Epithelial cell of proximal tubule (primary cell): ENCODE data around the gene GIT1. TPM values are rescaled to one million over a fixed set of nuclear protein-coding genes. Genes with fewer than 3 reads are reported as not detected.

Experiments
- DNase-seq: peaks from one replicate; pipeline ENCODE4 v3.0.0-alpha.2; 2011; ENCODE audit warnings: low read depth
- H3K4me3 ChIP-seq: 2 replicates; pipeline ENCODE4 v1.5.1; 2011; ENCODE audit warnings: low read depth, mild to moderate bottlenecking, low read length
- CTCF ChIP-seq: conservative IDR thresholded peaks from 2 replicates; pipeline ENCODE4 v1.5.1; 2012; ENCODE audit warnings: low read depth, mild to moderate bottlenecking, low read length
- total RNA-seq: library from RNA; depleted of rRNA; stranded (reverse); fragments of >200 nt; gene quantifications from 2 replicates; pipeline ENCODE4 v1.2.3, GENCODE V29; 2015

The GIT1 gene
- total RNA-seq, 1 donor from 2014 or later, result 74.3 TPM

- DNase-seq, result no peak
- no peak overlapping the region for H3K4me3 ChIP-seq
- TF ChIP-seq CTCF, result no peak
Measured at GRCh38 chr17:29612094-29612403, 22.6 kb upstream of the GIT1 start.

GRCh38 chr17:29611351-29612093 lies 22.1 kb upstream of the GIT1 start:
- H3K4me3 ChIP-seq, result no peak overlapping the region
- no peak for TF ChIP-seq CTCF
- no peak for DNase-seq

GRCh38 chr17:29610395-29610794 lies 20.9 kb upstream of the GIT1 start:
- TF ChIP-seq CTCF, result no peak
- no peak overlapping the region for H3K4me3 ChIP-seq
- no peak for DNase-seq

GRCh38 chr17:29608986-29609385 lies 19.5 kb upstream of the GIT1 start:
- no peak for TF ChIP-seq CTCF
- no peak overlapping the region for H3K4me3 ChIP-seq
- no peak for DNase-seq

GRCh38 chr17:29607557-29608195 lies 18.2 kb upstream of the GIT1 start:
- no peak overlapping the region for H3K4me3 ChIP-seq
- DNase-seq, result no peak
- TF ChIP-seq CTCF, result no peak

GRCh38 chr17:29603109-29603674 lies 13.7 kb upstream of the GIT1 start:
- TF ChIP-seq CTCF, result no peak
- H3K4me3 ChIP-seq, result no peak overlapping the region
- DNase-seq, result no peak
